Keratinocyte (primary cell): ENCODE measurements around the gene ACTL6A. TPM values are rescaled to one million over a fixed set of nuclear protein-coding genes. Genes with fewer than 3 reads are reported as not detected.
A peak's percentile ranks its signal among the peaks of the same experiment; 100 is the strongest.

Experiments used
- DNase-seq: peaks from one replicate; pipeline ENCODE4 v3.0.0-alpha.2; 2011; ENCODE audit warnings: low read depth, missing footprints, low spot score
- FAIRE-seq: peaks from 2 replicates; lab custom pipeline; 2011; peaks lifted over from hg19 to GRCh38; lab: Jason Lieb, UNC
- H2AFZ ChIP-seq: 2 replicates; pipeline ENCODE4 v1.6.0; 2012; ENCODE audit warnings: low read length, control low read depth, inconsistent platforms; ENCODE audit not compliant: control insufficient read depth
- H3K27ac ChIP-seq: 2 replicates; pipeline ENCODE4 v1.5.1; 2011; ENCODE audit warnings: low read length; ENCODE audit not compliant: control insufficient read depth, insufficient read depth
- H3K27me3 ChIP-seq: 3 replicates; pipeline ENCODE4 v1.6.0; 2011; ENCODE audit warnings: low read length; ENCODE audit not compliant: control insufficient read depth, insufficient read depth; ENCODE audit errors: extremely low read depth
- H3K36me3 ChIP-seq, 2 experiments: 2 replicates in 1 of 2; 3 replicates in 1 of 2; pipeline ENCODE4 v1.5.1; 2011; ENCODE audit warnings: low read length in 2 of 2, mild to moderate bottlenecking in 1 of 2; ENCODE audit not compliant: control insufficient read depth in 2 of 2, insufficient read depth in 2 of 2; ENCODE audit errors: extremely low read depth in 1 of 2
- H3K4me1 ChIP-seq: 3 replicates; pipeline ENCODE4 v1.5.1; 2011; ENCODE audit warnings: low read length; ENCODE audit not compliant: control insufficient read depth, insufficient read depth; ENCODE audit errors: extremely low read depth
- H3K4me2 ChIP-seq: 3 replicates; pipeline ENCODE4 v1.6.0; 2011; ENCODE audit warnings: low read depth, low read length; ENCODE audit not compliant: control insufficient read depth, insufficient read depth; ENCODE audit errors: extremely low read depth
- H3K4me3 ChIP-seq, 3 experiments: fragments of 200-600 bp in 1 of 3; sonication (generic) in 1 of 3; 2 replicates in 2 of 3; 3 replicates in 1 of 3; pipeline ENCODE4 v1.5.1; 2011 to 2016; ENCODE audit warnings: low read length in 3 of 3, mild to moderate bottlenecking in 3 of 3, control low read depth in 2 of 3, inconsistent platforms in 1 of 3, low read depth in 1 of 3, mixed read lengths in 1 of 3, mixed run types in 1 of 3, moderate library complexity in 1 of 3; ENCODE audit not compliant: control insufficient read depth in 2 of 3, insufficient read depth in 2 of 3; ENCODE audit errors: extremely low read depth in 1 of 3
- H3K79me2 ChIP-seq: 2 replicates; pipeline ENCODE4 v1.6.0; 2012; ENCODE audit warnings: low read length; ENCODE audit not compliant: control insufficient read depth, insufficient read depth
- H3K9ac ChIP-seq: 3 replicates; pipeline ENCODE4 v1.6.0; 2011; ENCODE audit warnings: low read length; ENCODE audit not compliant: control insufficient read depth, insufficient read depth; ENCODE audit errors: extremely low read depth
- H3K9me1 ChIP-seq: 3 replicates; pipeline ENCODE4 v1.6.0; 2011; ENCODE audit warnings: low read length; ENCODE audit not compliant: control insufficient read depth, insufficient read depth; ENCODE audit errors: extremely low read depth
- H3K9me3 ChIP-seq: 2 replicates; pipeline ENCODE4 v1.5.1; 2012; ENCODE audit warnings: low read depth, low read length; ENCODE audit not compliant: control insufficient read depth
- H4K20me1 ChIP-seq: 3 replicates; pipeline ENCODE4 v1.6.0; 2011; ENCODE audit warnings: low read length; ENCODE audit not compliant: control insufficient read depth, insufficient read depth; ENCODE audit errors: extremely low read depth
- EZH2 ChIP-seq: IDR thresholded peaks from one replicate; pipeline ENCODE4 v1.6.1; 2012; ENCODE audit warnings: inconsistent platforms, mild to moderate bottlenecking, low read length, moderate library complexity
- dilution Hi-C: fragments of 300-500 bp; cut with MboI; formaldehyde crosslinking; loops from one replicate; pipeline ENCODE4 v1.7.0; 2020; ENCODE audit warnings: low sequenced_read_pairs; ENCODE audit not compliant: extremely low pct_ligation_motif_present
- polyA plus RNA-seq, 5 experiments: library from polyadenylated mRNA; depleted of rRNA in 3 of 5; stranded (reverse) in 3 of 5; stranded (forward) in 1 of 5; unstranded in 1 of 5; fragments of >200 nt; gene quantifications; 1 replicate in 1 of 5; 2 replicates in 3 of 5; 3 replicates in 1 of 5; pipeline versions ENCODE4 v1.2.1 to v1.2.3, GENCODE V29; 2011 to 2012; ENCODE audit warnings: missing spikeins in 2 of 5, low read depth in 1 of 5, low replicate concordance in 1 of 5
- TF ChIP-seq, protein P1 (sequence below), 3 experiments: IDR thresholded peaks in 1 of 3; conservative IDR thresholded peaks in 1 of 3; optimal IDR thresholded peaks in 1 of 3; 2 replicates in 2 of 3; 3 replicates in 1 of 3; pipeline versions ENCODE3 to v1.5.1; 2011; ENCODE audit warnings: low read length in 3 of 3, mild to moderate bottlenecking in 3 of 3, moderate library complexity in 2 of 3, control low read depth in 1 of 3, inconsistent platforms in 1 of 3; ENCODE audit not compliant: insufficient read depth in 2 of 3; ENCODE audit errors: extremely low read depth in 1 of 3

ACTL6A gene
- polyA plus RNA-seq, 1 donor (not counting 4 experiments of a cell fraction or from before 2014, with no cell fraction given), result 106 TPM

DNA sequence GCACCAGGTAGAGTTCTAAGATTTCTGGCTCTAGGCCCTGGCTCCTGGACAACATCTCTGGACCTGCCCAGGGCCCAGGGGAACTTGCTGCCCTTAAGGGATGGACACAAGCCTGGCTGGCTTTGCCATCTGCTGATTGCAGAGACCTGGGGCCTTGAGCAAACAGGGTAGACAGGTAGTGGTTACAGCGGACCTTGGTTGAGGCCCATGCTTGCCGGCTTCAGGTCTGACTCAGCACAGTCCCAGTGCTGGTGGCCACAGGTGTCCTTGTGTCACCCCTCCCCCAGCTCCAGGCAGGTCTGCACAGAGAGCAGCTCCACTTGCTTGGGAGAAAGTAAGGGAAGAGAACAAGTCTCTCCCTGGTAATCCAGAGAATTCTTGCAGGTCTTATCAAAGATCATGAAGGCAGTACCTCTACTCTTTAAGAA, 15.9 kb upstream of the ACTL6A start:
- dilution Hi-C loops, result no loop called here
- FAIRE-seq, result peak; percentile 9
- H3K27me3 ChIP-seq, result no peaks in the 10 kb centered on the region

DNA sequence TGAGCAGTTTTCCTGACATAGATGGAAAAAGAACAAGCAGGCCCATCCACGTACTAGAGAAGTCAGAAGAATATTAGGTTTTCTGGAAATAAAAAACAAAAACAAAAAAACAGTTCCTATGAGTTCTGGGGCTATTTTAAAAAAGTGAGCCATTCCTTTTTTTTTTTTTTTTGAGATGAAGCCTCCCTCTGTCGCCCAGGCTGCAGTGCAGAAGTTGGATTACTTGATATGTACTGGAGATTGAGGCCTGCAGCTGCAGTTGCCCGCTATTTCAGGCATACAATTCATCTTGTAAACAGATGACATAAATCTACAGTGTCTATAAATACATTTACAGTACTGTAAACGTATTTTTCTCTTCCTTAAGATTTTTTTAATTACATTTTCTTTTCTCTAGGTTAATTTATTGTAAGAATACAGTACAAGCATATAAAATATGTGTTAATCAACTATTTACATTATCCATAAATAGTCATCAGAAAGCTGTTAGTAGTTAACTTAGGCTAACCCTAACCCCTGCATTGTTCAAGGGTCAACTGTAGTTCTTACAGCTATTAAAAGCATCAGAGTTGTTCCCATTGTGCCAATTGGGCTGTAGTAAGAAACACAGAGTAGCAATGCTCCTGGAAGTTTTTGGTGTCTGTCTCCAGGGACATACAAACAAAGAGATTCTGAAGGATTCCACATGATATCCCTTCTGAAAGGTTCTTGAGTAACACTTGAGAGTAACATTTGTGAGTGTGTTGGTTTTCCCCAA, 11.2 kb upstream of the ACTL6A start:
- FAIRE-seq, result no peak
- Histone ChIP-seq H3K4me1 (peaks cover 6% of the 10 kb centered on the region), H3K9me1 (no peaks in the 10 kb centered on the region), H4K20me1 (no peaks in the 10 kb centered on the region), H3K4me2 (no peak overlapping the region), H3K27ac (no peak overlapping the region), H3K79me2 (no peaks in the 10 kb centered on the region), H2AFZ (no peak overlapping the region), H3K4me3 (no peak overlapping the region), H3K27me3 (no peaks in the 10 kb centered on the region), H3K9me3 (no peaks in the 10 kb centered on the region), H3K36me3 (no peaks in the 10 kb centered on the region), H3K9ac (no peak overlapping the region)
- dilution Hi-C loops, result no loop called here
- TF ChIP-seq, protein P1, sequence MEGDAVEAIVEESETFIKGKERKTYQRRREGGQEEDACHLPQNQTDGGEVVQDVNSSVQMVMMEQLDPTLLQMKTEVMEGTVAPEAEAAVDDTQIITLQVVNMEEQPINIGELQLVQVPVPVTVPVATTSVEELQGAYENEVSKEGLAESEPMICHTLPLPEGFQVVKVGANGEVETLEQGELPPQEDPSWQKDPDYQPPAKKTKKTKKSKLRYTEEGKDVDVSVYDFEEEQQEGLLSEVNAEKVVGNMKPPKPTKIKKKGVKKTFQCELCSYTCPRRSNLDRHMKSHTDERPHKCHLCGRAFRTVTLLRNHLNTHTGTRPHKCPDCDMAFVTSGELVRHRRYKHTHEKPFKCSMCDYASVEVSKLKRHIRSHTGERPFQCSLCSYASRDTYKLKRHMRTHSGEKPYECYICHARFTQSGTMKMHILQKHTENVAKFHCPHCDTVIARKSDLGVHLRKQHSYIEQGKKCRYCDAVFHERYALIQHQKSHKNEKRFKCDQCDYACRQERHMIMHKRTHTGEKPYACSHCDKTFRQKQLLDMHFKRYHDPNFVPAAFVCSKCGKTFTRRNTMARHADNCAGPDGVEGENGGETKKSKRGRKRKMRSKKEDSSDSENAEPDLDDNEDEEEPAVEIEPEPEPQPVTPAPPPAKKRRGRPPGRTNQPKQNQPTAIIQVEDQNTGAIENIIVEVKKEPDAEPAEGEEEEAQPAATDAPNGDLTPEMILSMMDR (optimal IDR thresholded peaks at IDR 0.05 in 1 of 3, IDR thresholded peaks at IDR 0.05 in 1 of 3, conservative IDR thresholded peaks at IDR 0.05 in 1 of 3; ENCODE audit: extremely low read depth in 1 of 3, insufficient read depth in 2 of 3, low read length in 3 of 3), result no peak
- no peak for TF ChIP-seq EZH2
- no peak for DNase-seq

More for the DNA sequence above, 15.9 kb upstream of the ACTL6A start:
- no peak for DNase-seq
- H2AFZ ChIP-seq, result peak overlapping the region; percentile 3
- no peak overlapping the region for H3K9ac ChIP-seq
- H4K20me1 ChIP-seq, result no peaks in the 10 kb centered on the region
- H3K27ac ChIP-seq, result no peak overlapping the region
- no peak for TF ChIP-seq EZH2
- TF ChIP-seq, protein P1 (optimal IDR thresholded peaks at IDR 0.05 in 1 of 3, IDR thresholded peaks at IDR 0.05 in 1 of 3, conservative IDR thresholded peaks at IDR 0.05 in 1 of 3; ENCODE audit: extremely low read depth in 1 of 3, insufficient read depth in 2 of 3, low read length in 3 of 3), result no peak
- H3K9me1 ChIP-seq, result no peaks in the 10 kb centered on the region
- H3K9me3 ChIP-seq, result no peaks in the 10 kb centered on the region
- no peaks in the 10 kb centered on the region for H3K36me3 ChIP-seq
- no peak overlapping the region for H3K4me2 ChIP-seq
- peaks cover 7% of the 10 kb centered on the region for H3K4me1 ChIP-seq
- no peaks in the 10 kb centered on the region for H3K79me2 ChIP-seq
- H3K4me3 ChIP-seq, result no peak overlapping the region
